ENCODE data around the gene PTPRD. TPM values are rescaled to one million over a fixed set of nuclear protein-coding genes. Genes with fewer than 3 reads are reported as not detected.

PTPRD gene
- total RNA-seq, 2 experiments from 2014 or later: 0.03 TPM; not detected in 1

DNA sequence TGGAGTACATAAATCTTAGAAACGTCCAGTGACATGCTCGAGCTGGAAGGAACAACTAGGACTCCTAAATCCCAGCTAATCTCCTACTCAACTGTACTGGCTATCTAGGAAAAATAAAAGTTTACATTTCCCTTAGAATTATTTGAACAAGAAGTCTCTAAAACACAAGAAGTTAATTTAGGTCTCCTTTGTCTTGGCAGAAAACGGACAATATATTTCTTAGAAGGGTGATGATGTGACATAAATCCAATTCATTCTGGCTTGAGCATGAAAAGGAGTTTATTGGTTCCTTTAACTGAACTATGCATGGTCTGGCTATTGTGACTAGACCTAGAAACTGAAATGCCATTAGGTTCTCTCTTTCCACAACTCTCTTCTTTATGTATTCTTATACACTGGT lies 1571.0 kb downstream of the PTPRD start:
- POLR2A ChIA-PET: no interaction called here
- BruUV-seq (replicated peaks): no TSS peak
- H3K9me3 ChIP-seq (ENCODE audit: low read length): no peaks in the 10 kb centered on the region

DNA sequence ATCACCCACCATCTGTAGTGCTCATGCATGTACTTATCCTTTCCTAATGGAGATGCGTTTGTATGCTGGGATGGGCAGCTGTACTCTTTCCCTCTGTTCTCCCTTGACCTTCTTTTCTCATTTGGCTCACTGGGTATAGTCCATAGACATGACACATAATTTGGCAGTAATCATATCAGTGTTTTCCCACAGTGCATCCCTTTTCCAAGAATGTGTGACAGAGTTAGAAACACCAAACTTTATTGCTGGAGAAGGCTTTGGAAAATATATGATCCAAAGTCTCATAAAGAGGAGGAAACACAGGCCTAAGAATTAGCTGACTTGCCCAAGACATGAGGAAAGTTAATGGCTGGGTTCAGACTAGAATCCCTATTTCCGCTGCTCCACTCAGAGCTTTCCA lies 1579.8 kb downstream of the PTPRD start:
- no peaks in the 10 kb centered on the region for H3K9me2 ChIP-seq (ENCODE audit: insufficient read depth, low read length)
- H3K36me3 ChIP-seq (ENCODE audit: insufficient read depth, low read length): no peaks in the 10 kb centered on the region
- no peaks in the 10 kb centered on the region for H4K20me1 ChIP-seq (ENCODE audit: insufficient read depth, low read length)
- no peaks in the 10 kb centered on the region for H3K79me2 ChIP-seq (ENCODE audit: insufficient read depth, low read depth, low read length)
- no peak overlapping the region for H3K27ac ChIP-seq (ENCODE audit: low read depth, low read length, poor library complexity, severe bottlenecking)
- no peak overlapping the region for H2AFZ ChIP-seq (ENCODE audit: low read length)
- H3K4me1 ChIP-seq (ENCODE audit: insufficient read depth, low read length, poor library complexity, severe bottlenecking): no peaks in the 10 kb centered on the region
- ChIA-PET CTCF (ENCODE audit: unreplicated experiment) (no interaction called here), POLR2A (interaction anchor here (0.6 kb wide), 1 partner anchor 361 kb away, joined by 3 read pairs; no protein-coding TSS in a partner anchor)
- DNase-seq (ENCODE audit: low spot score): no peak
- no peak overlapping the region for H3K4me2 ChIP-seq (ENCODE audit: low read length)
- intact Hi-C loops (cut with micrococcal nuclease; ENCODE audit: unreplicated experiment): no loop called here
- H3K4me3 ChIP-seq (ENCODE audit: low read depth, low read length, poor library complexity, severe bottlenecking): no peak overlapping the region
- no peaks in the 10 kb centered on the region for H3K9me3 ChIP-seq (ENCODE audit: low read length)
- TF ChIP-seq, protein P1, sequence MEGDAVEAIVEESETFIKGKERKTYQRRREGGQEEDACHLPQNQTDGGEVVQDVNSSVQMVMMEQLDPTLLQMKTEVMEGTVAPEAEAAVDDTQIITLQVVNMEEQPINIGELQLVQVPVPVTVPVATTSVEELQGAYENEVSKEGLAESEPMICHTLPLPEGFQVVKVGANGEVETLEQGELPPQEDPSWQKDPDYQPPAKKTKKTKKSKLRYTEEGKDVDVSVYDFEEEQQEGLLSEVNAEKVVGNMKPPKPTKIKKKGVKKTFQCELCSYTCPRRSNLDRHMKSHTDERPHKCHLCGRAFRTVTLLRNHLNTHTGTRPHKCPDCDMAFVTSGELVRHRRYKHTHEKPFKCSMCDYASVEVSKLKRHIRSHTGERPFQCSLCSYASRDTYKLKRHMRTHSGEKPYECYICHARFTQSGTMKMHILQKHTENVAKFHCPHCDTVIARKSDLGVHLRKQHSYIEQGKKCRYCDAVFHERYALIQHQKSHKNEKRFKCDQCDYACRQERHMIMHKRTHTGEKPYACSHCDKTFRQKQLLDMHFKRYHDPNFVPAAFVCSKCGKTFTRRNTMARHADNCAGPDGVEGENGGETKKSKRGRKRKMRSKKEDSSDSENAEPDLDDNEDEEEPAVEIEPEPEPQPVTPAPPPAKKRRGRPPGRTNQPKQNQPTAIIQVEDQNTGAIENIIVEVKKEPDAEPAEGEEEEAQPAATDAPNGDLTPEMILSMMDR (conservative IDR thresholded peaks at IDR 0.05; ENCODE audit: low read length): no peak
- TF ChIP-seq EZH2phosphoT487 (IDR thresholded peaks at IDR 0.05; ENCODE audit: borderline replicate concordance, low read depth, low read length): no peak
- BruUV-seq (replicated peaks): no TSS peak

More for the DNA sequence above, 1571.0 kb downstream of the PTPRD start:
- Histone ChIP-seq H3K4me3 (ENCODE audit: low read depth, low read length, poor library complexity, severe bottlenecking) (no peak overlapping the region), H3K4me2 (ENCODE audit: low read length) (no peak overlapping the region), H3K9me2 (ENCODE audit: insufficient read depth, low read length) (no peaks in the 10 kb centered on the region), H2AFZ (ENCODE audit: low read length) (no peak overlapping the region), H3K4me1 (ENCODE audit: insufficient read depth, low read length, poor library complexity, severe bottlenecking) (no peaks in the 10 kb centered on the region), H3K27ac (ENCODE audit: low read depth, low read length, poor library complexity, severe bottlenecking) (no peak overlapping the region), H4K20me1 (ENCODE audit: insufficient read depth, low read length) (no peaks in the 10 kb centered on the region), H3K79me2 (ENCODE audit: insufficient read depth, low read depth, low read length) (no peaks in the 10 kb centered on the region), H3K36me3 (ENCODE audit: insufficient read depth, low read length) (no peaks in the 10 kb centered on the region)
- intact Hi-C loops (cut with micrococcal nuclease; ENCODE audit: unreplicated experiment): no loop called here
- TF ChIP-seq, protein P1 (conservative IDR thresholded peaks at IDR 0.05; ENCODE audit: low read length): no peak
- TF ChIP-seq EZH2phosphoT487 (IDR thresholded peaks at IDR 0.05; ENCODE audit: borderline replicate concordance, low read depth, low read length): no peak
- DNase-seq (ENCODE audit: low spot score): no peak
- CTCF ChIA-PET (ENCODE audit: unreplicated experiment): no interaction called here

DNA sequence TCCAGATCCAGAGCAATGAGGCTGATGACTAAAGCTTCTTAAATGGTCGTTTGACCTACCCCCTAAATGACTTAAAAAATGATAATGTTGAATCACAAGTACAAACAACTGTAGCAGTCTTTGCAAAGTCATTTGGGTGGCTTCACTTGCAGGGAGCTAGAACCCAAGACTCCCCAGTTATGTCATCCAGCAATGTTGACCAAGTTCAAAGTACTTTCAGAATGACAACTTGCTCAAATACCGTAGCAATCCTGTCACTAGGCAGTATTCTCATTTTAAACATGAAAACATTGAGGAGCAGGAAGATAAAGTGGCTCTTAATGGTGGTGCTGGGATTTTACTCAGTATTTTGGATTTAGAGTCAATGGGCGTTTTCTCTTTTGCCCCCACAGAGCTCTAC lies 1596.2 kb downstream of the PTPRD start:
- POLR2A ChIA-PET: no interaction called here
- Histone ChIP-seq H3K4me3 (ENCODE audit: low read depth, low read length, poor library complexity, severe bottlenecking) (no peak overlapping the region), H3K9me3 (ENCODE audit: low read length) (no peaks in the 10 kb centered on the region), H3K9me2 (ENCODE audit: insufficient read depth, low read length) (no peaks in the 10 kb centered on the region), H3K27ac (ENCODE audit: low read depth, low read length, poor library complexity, severe bottlenecking) (no peak overlapping the region), H4K20me1 (ENCODE audit: insufficient read depth, low read length) (no peaks in the 10 kb centered on the region), H3K4me2 (ENCODE audit: low read length) (no peak overlapping the region), H3K79me2 (ENCODE audit: insufficient read depth, low read depth, low read length) (no peaks in the 10 kb centered on the region), H3K36me3 (ENCODE audit: insufficient read depth, low read length) (no peaks in the 10 kb centered on the region), H3K4me1 (ENCODE audit: insufficient read depth, low read length, poor library complexity, severe bottlenecking) (no peaks in the 10 kb centered on the region), H2AFZ (ENCODE audit: low read length) (no peak overlapping the region)
- intact Hi-C loops (cut with micrococcal nuclease; ENCODE audit: unreplicated experiment): no loop called here
- CTCF ChIA-PET (ENCODE audit: unreplicated experiment): no interaction called here
- no peak for TF ChIP-seq EZH2phosphoT487 (IDR thresholded peaks at IDR 0.05; ENCODE audit: borderline replicate concordance, low read depth, low read length)
- TF ChIP-seq, protein P1 (conservative IDR thresholded peaks at IDR 0.05; ENCODE audit: low read length): no peak
- BruUV-seq (replicated peaks): no TSS peak
- DNase-seq (ENCODE audit: low spot score): no peak

Data from OCI-LY7 (cell line).